ENCODE results near the gene SCYL2.
A peak's percentile ranks its signal among the peaks of the same experiment; 100 is the strongest.
"Not testable (repeated sequence)": the region's sequence is repeated elsewhere in the genome, so short reads cannot be mapped to it uniquely, and the experiment has no call there.

SCYL2 gene, protein sequence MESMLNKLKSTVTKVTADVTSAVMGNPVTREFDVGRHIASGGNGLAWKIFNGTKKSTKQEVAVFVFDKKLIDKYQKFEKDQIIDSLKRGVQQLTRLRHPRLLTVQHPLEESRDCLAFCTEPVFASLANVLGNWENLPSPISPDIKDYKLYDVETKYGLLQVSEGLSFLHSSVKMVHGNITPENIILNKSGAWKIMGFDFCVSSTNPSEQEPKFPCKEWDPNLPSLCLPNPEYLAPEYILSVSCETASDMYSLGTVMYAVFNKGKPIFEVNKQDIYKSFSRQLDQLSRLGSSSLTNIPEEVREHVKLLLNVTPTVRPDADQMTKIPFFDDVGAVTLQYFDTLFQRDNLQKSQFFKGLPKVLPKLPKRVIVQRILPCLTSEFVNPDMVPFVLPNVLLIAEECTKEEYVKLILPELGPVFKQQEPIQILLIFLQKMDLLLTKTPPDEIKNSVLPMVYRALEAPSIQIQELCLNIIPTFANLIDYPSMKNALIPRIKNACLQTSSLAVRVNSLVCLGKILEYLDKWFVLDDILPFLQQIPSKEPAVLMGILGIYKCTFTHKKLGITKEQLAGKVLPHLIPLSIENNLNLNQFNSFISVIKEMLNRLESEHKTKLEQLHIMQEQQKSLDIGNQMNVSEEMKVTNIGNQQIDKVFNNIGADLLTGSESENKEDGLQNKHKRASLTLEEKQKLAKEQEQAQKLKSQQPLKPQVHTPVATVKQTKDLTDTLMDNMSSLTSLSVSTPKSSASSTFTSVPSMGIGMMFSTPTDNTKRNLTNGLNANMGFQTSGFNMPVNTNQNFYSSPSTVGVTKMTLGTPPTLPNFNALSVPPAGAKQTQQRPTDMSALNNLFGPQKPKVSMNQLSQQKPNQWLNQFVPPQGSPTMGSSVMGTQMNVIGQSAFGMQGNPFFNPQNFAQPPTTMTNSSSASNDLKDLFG

DNA sequence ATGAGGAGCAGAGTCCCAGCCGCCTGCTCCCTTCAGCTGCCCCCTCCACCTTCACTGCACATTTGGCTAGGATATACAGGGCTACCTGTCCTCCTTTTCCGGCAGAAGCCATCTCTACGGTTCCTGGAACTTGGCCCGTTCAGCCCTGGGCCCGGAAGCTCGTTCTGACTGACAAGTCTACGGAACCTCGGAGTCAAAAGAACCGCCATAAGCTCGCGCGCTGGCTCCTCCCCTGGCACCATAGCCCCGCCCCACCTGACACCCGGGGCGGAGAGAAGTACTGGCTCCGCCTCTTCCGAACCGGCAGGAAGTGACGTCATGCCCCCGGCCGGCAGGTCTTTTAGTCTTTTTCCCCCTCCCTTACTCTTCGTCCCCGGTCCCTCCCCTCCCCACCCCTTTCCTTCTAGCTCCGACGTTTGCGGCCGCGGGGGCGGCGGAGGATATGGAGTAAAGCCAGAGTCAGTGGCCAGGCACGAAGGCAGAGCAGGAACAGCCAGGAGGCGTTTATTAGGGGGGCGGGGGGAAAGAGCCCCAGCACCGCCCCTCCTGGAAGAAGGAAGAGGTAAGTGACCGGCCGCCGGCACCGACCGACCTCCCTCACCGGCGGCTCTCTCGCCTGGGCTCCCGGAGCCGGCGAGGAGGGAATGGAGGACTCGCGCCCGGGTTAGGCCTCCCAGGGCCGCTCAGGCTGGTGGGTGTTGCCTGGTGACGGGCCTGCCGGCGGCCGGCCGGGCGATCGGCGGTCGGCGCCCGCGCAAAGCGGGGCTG is at the start of gene SCYL2, which contains the start of gene DEPDC4:
Gene SCYL2, plus strand, starts transcription at position 343 of the 768 bp plus-strand sequence. CDS start 15,794 bp downstream, outside the sequence.
Gene DEPDC4, minus strand, starts transcription at position 245 of the 768 bp plus-strand sequence. Its CDS starts 3 bp downstream, at position 242.
- peak; percentile 95 for DNase-seq

DNA sequence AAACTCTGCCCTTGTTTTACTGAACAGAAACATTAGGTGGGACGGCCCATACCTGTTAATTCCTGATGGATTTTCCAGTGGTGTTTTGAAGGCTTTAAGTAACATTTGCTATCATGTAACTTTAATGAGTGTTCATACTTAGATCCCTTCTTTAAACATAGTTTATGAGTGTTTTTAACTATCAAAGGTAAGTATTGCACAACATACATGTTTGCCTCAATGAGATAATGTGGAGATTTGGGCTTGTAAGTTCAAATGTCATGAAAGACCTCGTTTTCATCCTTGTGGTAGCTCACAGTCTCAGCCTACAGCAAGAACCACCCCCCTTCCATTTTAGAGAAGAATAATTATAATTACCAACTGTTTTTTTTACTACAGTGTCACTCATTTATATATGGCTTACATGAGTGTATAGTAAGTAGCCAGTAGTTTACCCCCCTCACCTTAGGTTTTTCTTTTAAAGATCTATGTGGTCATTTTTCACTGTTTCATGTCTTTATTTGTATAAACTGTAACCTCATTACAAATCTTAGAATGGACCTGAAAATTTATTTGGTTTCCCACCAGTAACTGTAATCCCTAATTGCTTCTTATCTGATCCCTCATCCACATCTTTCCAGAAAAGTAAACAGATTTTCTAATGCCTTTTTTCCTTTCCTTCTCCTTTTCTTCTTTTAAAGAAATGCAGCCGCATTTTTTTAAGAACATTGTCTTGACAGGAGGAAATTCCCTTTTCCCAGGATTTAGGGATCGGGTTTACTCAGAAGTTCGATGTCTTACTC is 47.5 kb upstream of the SCYL2 start:
- no peak for DNase-seq

DNA sequence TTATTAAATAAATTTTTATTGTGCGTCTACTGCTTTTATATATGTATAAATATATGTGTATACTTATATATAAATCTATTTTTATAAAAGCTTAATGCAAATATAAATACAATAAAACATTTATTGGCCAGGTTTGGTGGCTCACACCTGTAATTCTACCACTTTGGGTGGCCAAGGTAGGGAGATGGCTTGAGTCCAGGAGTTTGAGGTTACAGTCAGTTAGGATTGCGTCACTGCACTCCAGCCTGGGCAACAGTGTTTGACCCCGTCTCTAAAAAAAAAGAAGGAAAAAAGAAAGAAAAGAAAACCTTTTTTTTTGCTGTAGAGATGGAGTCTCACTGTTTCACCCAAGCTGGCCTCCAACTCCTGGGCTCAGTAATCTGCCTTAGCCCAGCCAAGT is 45.5 kb upstream of the SCYL2 start:
- no peak for DNase-seq

DNA sequence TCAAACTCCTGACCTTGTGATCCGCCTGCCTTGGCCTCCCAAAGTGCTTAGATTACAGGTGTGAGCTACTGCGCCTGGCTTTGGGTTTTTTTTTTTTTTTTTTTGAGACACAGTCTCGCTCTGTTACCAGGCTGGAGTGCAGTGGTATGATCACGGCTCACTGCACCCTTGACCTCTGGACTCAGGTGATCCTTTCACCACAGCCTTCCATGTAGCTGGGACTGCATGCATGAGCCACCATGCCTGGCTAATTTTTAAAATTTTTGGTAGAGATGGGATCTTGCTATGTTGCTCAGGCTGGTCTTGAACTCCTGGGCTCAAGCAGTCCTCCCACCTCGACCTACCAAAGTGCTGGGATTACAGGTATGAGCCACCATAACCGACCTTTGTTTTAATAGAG is 44.8 kb upstream of the SCYL2 start:
- not testable (repeated sequence) for DNase-seq

DNA sequence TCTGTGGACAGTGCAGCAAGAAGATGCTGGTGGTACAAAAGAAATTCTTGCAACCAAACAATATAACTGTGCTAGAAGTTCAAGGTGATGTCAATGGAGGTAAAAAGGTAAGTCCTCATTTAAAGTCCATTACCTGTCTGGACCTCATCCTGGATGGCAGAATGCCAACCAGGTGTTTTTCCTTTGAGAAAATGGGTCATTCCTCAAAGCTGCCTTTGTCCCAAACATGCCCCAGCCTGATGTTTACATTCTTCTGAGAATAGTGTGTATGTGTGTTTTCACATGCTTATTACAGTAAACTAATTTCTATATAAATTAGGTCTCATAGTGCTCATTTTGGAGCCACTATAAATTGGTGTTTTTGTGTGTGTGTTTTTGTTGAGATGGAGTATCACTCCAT is 41.5 kb upstream of the SCYL2 start:
- no peak for DNase-seq

DNA sequence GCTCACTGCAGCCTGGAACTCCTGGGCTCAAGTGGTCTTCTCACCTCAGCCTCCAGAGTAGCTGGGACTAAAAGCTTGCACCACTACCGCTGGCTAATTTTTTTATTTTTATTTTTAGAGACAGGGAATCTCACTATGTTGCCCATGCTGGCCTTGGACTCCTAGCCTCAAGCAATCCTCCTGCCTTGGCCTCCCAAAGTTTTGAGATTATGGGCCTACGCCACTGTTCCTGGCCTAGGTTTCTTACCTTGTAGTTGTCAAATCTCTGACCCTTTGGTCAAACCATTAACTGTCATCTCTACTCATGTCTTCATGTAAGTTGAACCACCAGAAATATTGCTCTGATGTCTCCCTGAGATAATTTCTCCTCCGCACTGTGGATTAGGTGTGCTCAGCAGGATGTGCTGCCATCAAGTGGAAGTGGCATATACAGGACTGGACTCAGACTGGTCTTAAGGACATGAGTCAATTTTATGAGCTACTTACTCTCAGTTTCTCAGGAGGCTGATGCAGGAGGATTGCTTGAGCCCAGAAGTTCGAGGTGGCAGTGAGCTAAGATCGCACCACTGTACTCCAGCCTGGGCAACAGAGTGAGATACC is 37.8 kb upstream of the SCYL2 start:
- no peak for DNase-seq

DNA sequence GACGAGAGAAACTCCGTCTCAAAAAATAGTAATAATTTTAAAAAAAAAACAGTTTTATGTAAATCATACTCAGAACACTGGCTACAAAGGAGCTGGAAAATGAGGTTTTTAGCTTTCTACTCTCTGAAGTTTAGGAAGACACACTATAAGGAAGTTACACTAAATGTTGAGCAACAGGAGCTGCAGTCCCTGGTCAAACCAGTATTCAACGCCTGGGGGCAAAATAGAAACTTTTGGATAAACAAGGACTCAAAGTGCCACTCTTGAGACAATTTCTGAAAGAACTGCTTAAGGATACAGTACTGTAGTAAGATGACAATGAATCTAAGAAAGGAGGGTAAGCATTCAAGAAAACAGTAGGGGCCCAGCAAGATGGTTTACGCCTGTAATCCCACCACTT is 37.1 kb upstream of the SCYL2 start:
- no peak for DNase-seq

DNA sequence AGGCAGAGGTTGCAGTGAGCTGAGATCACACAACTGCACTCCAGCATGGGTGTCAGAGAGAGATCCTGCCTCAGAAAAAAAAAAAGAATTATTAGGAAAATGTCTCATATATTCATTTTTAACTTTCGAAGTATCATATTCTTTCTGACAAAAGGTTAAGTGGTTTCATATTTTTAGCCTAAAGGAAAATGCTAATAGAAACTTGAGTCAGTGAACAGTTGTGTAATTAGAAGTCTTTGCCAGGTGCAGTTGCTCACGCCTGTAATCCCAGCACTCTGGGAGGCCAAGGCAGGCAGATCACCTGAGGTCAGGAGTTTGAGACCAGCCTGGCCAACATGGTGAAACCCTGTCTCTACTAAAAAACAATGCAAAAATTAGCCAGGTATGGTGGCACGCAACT is 35.1 kb upstream of the SCYL2 start:
- DNase-seq: not testable (repeated sequence)

DNA sequence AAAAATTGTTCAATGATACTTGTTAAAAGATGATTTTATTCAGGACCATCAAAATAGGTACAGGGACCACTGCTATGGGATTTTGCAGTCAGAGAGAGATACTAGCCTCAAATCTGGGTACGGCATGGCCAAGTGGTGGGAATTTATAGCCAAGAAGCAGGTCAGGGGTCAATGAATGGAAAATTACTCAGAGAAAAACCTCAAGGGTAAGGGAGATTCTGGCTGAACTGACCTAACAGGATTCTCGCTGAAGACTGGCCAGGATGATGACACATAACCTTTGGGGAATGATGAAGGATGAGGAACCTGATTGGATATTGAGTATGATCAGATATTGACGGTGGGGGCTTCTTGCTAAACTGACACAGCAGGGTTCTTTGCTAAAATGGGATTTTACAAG is 32.8 kb upstream of the SCYL2 start:
- no peak for DNase-seq

DNA sequence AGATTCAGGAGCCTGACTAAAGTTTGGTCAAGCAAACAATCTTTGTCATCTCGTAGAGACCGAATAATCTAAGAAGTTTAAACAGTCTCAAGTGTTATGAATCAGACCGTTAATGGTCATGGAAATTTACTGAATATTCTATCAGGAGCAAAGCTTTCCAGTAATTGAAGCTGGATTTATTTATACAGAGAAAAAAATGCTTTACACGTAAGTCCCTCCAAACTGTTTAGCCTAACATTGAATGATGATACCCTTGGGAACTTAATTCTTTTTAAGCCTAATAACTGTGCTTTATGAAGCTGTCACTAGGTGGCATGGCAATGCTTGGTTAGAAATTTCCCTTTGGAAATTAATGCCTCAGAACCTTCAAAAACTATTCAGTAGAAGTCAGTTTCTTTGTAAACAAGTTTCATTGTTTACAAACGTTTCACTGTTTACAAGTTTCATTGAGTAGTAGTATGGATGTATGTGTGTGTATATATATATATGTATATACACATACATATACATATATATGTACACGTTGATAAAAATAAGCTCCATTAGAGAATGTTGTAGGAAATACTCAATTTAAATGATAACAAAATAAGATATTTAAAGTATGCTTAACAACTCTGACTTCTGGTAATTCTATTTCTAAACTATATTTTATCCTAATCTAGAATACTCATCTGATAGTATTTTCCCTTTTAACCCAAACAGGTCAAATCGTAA is 32.2 kb upstream of the SCYL2 start:
- no peak for DNase-seq

DNA sequence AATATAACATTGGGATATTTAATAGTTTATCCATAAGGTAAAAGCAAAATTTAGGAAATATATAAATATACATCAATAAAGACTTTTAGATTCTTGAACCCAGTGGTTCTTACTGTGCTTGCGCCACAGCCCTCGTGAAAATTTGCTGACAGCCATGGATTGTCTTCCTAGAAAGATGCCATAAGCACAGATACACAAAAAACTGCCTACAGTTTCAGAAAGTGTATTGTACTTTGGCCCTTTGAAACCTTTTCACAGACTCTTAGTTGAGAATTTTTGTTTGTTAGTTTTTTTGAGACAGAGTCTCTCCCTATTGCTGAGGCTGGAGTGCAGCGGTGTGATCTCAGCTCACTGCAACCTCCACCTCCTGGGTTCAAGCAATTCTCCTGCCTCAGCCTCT is 28.2 kb upstream of the SCYL2 start:
- DNase-seq: no peak

DNA sequence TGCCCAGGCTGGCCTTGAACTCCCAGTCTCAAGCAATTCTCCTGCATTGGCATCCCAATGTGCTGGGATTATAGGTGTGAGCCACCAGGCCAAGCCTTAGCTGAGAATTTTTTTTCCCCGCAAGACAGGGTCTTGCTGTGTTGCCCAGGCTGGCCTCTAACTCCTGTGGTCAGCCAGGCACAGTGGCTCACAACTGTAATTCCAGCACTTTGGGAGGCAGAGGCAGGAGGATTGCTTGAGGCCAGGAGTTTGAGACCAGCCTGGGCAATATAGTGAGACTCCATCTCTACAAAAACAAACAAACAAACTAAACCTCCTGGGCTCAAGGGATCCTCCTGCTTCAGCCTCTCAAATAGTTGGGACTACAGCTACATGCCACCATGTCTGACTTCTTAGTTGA is 27.4 kb upstream of the SCYL2 start:
- no peak for DNase-seq

DNA sequence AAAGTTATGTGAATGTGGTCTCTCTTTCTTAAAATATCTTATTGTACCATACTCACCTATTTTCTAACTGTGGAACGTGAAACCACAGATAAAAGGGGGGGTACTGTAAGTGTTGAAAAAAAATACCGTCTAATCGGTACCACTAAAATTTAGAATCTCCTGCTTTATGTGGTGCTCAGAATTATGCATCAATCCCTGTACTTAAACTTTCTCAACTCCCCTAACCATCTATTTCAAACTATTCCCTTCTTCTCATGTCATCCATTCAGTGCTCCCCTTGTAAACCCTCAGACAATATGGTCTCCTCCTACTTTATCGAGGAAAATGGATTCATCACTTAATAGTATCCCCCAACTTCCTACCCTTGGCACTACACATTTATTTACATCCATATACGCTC is 23.8 kb upstream of the SCYL2 start:
- DNase-seq: no peak

DNA sequence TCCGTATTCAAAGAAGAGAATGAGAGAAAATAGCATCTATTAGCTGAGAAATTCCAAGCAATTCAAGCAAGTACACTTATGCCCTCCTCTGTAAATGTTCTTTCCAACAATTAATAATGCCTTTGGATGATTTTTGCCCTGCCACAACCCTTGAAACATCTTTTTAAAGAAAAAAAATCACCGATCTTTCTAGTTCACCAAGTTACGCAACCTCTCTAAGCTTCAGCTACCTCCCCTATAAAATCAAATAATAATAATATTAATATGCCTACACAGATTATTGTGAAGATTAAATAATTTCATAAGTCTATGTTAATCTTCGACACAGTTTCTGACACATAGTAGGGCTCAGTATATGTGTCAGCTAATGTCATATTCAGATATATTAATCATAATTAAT is 19.2 kb upstream of the SCYL2 start:
- DNase-seq: no peak

DNA sequence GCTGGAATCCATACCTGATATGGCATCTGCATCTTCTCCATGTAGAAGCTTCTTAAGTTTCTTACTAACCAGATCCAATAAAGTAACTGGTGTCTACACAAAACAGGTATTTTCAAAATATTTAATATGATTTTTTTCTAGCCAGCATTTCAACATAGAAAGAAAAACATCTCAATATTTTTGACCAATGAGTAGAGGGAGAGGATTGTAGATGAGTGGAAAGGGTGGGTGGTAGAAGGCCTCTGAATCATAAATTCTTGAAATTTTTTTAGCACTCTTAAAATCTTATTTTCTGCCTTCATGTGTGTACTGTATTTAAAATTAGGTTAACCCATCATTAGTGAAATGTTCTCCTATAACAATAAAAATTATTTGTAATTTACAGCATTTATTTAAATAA is 18.1 kb upstream of the SCYL2 start:
- no peak for DNase-seq

DNA sequence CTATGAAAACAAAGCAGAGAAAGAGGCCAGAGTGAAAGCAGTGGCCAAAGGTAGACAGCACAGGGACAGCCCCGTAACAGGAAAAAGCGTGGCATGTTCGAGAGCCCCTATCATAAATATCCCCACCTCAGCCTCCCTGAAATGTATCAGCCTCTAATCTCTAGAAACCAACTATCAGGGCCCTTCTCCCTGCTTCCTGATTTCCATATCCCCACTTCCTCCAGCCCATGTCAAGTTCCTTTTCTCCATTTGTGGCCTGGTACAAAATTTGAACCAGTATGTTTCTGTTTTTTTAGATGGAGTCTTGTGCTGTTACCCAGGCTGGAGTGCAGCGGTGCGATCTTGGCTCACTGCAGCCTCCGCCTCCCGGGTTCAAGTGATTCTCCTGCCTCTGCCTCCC is 17.0 kb upstream of the SCYL2 start:
- no peak for DNase-seq

DNA sequence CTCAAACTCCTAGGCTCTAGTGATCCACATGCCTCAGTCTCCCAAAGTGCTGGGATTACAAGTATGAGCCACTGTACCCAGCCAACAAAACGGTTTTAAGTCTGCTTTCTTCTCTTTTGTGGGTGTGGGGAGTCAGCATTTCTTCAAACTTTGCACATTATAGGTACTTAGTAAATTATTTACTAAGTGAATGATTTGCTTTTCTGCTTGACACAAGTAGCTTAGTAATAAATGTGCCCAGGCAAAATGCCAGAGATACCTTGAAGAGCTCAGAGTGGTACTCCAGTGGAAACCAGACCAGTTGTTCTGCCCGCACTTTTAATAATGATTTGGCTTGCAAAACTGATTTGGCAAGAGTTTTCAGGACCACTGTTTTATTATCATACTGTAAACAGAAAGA is 15.1 kb upstream of the SCYL2 start:
- DNase-seq: no peak

DNA sequence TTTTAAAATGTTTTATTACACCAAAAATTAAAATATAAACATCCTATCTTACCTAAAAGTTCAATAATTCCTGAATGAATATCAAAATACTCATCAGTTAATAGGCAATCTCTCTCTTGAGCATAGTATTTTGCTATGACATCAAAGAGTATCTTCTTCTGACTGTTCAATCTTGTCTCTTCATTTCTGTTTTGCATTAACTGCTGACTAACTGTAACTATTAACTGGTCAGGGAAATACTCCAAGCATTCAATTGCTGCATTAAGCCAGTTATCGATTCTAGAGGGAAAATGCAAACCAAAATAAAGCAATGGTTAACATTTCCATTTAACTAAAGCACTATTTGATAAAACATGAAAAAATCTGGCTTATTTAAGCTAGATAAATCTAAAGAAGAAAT is 13.5 kb upstream of the SCYL2 start:
- DNase-seq: no peak

DNA sequence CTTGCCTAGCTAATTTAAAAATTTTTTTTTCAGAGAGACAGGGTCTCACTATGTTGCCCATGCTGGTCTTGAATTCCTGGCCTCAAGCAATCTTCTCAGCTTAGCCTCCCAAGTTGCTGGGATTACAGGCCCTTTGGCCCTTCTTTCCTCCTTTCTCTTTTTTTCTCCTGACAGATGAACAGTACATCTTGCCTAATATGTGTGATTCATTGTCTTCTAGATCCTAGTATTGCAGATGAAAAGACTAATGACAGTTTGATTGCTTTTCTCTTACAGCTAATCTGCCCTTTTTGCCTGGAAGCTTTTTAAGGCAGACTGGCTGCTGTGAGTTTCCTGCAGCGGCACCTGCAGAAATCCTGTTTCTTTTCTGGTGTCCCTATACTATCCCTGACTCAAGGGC is 12.1 kb upstream of the SCYL2 start:
- no peak for DNase-seq

DNA sequence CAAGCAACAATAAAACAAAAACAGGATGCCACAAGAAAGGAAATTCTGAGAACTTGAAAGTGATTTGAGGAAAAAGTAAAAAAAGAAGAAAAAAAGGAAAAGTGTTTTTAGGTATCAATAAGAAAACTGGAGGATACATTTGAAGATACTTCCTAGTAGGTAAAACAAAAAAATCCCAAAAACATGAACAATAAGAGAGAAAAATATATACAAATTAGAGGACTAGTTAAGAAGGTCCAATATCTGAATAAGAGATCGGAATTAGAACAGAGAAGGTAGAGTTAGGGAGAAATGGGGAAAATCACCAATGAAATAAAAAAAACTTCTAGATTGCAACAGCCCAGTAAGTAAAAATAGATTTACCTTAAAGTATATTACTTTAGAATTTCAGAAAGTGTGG is 8.8 kb upstream of the SCYL2 start:
- DNase-seq: no peak

DNA sequence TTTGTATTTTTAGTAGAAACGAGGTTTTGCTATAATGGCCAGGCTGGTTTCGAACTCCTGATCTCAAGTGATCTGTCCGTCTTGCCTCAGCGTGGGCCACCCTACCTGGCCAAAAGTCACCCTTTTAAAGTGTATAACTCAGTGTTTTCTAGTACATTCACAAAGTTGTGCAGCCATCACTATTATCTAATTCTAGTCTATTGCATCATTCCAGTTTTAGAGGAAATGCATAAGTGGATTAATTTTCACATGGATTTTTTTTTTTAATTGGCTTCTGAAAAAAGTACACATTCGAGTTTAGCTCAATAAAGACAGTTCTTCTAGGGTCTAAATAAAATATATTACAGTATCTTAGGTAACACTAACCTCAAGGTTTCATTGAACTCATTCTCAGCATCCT is 3.8 kb upstream of the SCYL2 start:
- DNase-seq: no peak

Measured in activated CD4-positive, alpha-beta T cell treated with anti-CD3 and anti-CD28 coated beads for 48 hours (primary cell).